Measurements from ENCODE around the gene LAMA2. TPM values are rescaled to one million over a fixed set of nuclear protein-coding genes. Genes with fewer than 3 reads are reported as not detected.

The LAMA2 gene
- total RNA-seq, 1 experiment from 2014 or later: 0.02 TPM

GRCh38 chr6:129105035-129105434 lies 222.1 kb downstream of the LAMA2 start:
- no peak overlapping the region for H3K27ac Mint-ChIP-seq (ENCODE audit: unreplicated experiment)
- Histone ChIP-seq H3K4me3 (ENCODE audit: low read depth, low read length) (no peak overlapping the region), H3K4me1 (no peaks in the 10 kb centered on the region), H3K27me3 (replicated peaks; ENCODE audit: control insufficient read depth, insufficient read depth, low read length) (no peaks in the 10 kb centered on the region), H3K9me3 (no peaks in the 10 kb centered on the region), H3K36me3 (ENCODE audit: control insufficient read depth, insufficient read depth, low read length) (no peaks in the 10 kb centered on the region)
- H3K9me3 Mint-ChIP-seq (ENCODE audit: unreplicated experiment): no peaks in the 10 kb centered on the region
- ChIA-PET POLR2A (no interaction called here), CTCF (no interaction called here)
- BruUV-seq (replicated peaks): no TSS peak
- H3K27me3 Mint-ChIP-seq (ENCODE audit: insufficient read depth, unreplicated experiment): no peaks in the 10 kb centered on the region
- no peak for DNase-seq
- H3K4me1 Mint-ChIP-seq (ENCODE audit: low read depth, unreplicated experiment): no peaks in the 10 kb centered on the region
- H3K36me3 Mint-ChIP-seq (ENCODE audit: insufficient read depth, unreplicated experiment): no peaks in the 10 kb centered on the region
- no peak for TF ChIP-seq CTCF (IDR thresholded peaks at IDR 0.05; ENCODE audit: insufficient read depth in 1 of 2, low read depth in 1 of 2, low read length in 1 of 2, severe bottlenecking in 1 of 2, unreplicated experiment in 1 of 2)
- H3K4me3 Mint-ChIP-seq (ENCODE audit: unreplicated experiment): no peak overlapping the region
- intact Hi-C loops (cut with micrococcal nuclease; ENCODE audit: unreplicated experiment): no loop called here

GRCh38 chr6:129105793-129106192 lies 222.9 kb downstream of the LAMA2 start:
- TF ChIP-seq CTCF (IDR thresholded peaks at IDR 0.05; ENCODE audit: insufficient read depth in 1 of 2, low read depth in 1 of 2, low read length in 1 of 2, severe bottlenecking in 1 of 2, unreplicated experiment in 1 of 2): no peak
- intact Hi-C loops (cut with micrococcal nuclease; ENCODE audit: unreplicated experiment): no loop called here
- Mint-ChIP-seq H3K9me3 (ENCODE audit: unreplicated experiment) (no peaks in the 10 kb centered on the region), H3K4me3 (ENCODE audit: unreplicated experiment) (no peak overlapping the region), H3K4me1 (ENCODE audit: low read depth, unreplicated experiment) (no peaks in the 10 kb centered on the region), H3K36me3 (ENCODE audit: insufficient read depth, unreplicated experiment) (no peaks in the 10 kb centered on the region), H3K27me3 (ENCODE audit: insufficient read depth, unreplicated experiment) (no peaks in the 10 kb centered on the region), H3K27ac (ENCODE audit: unreplicated experiment) (no peak overlapping the region)
- Histone ChIP-seq H3K9me3 (no peaks in the 10 kb centered on the region), H3K27me3 (replicated peaks; ENCODE audit: control insufficient read depth, insufficient read depth, low read length) (no peaks in the 10 kb centered on the region), H3K4me1 (no peaks in the 10 kb centered on the region), H3K36me3 (ENCODE audit: control insufficient read depth, insufficient read depth, low read length) (no peaks in the 10 kb centered on the region), H3K4me3 (ENCODE audit: low read depth, low read length) (no peak overlapping the region)
- BruUV-seq (replicated peaks): no TSS peak
- CTCF ChIA-PET: no interaction called here
- no peak for DNase-seq
- POLR2A ChIA-PET: no interaction called here

- POLR2A ChIA-PET: no interaction called here
- Mint-ChIP-seq H3K36me3 (ENCODE audit: insufficient read depth, unreplicated experiment) (no peaks in the 10 kb centered on the region), H3K4me3 (ENCODE audit: unreplicated experiment) (no peak overlapping the region), H3K27me3 (ENCODE audit: insufficient read depth, unreplicated experiment) (no peaks in the 10 kb centered on the region), H3K27ac (ENCODE audit: unreplicated experiment) (no peak overlapping the region), H3K9me3 (ENCODE audit: unreplicated experiment) (no peaks in the 10 kb centered on the region), H3K4me1 (ENCODE audit: low read depth, unreplicated experiment) (no peaks in the 10 kb centered on the region)
- H3K4me1 ChIP-seq: no peaks in the 10 kb centered on the region
- H3K27me3 ChIP-seq (replicated peaks; ENCODE audit: control insufficient read depth, insufficient read depth, low read length): no peaks in the 10 kb centered on the region
- intact Hi-C loops (cut with micrococcal nuclease; ENCODE audit: unreplicated experiment): no loop called here
- no peak for TF ChIP-seq CTCF (IDR thresholded peaks at IDR 0.05; ENCODE audit: insufficient read depth in 1 of 2, low read depth in 1 of 2, low read length in 1 of 2, severe bottlenecking in 1 of 2, unreplicated experiment in 1 of 2)
- no peaks in the 10 kb centered on the region for H3K9me3 ChIP-seq
- CTCF ChIA-PET: no interaction called here
- H3K4me3 ChIP-seq (ENCODE audit: low read depth, low read length): no peak overlapping the region
- DNase-seq: no peak
- H3K36me3 ChIP-seq (ENCODE audit: control insufficient read depth, insufficient read depth, low read length): no peaks in the 10 kb centered on the region
- no TSS peak for BruUV-seq (replicated peaks)
Observed at GRCh38 chr6:129108337-129108736, 225.4 kb downstream of the LAMA2 start.
